ENCODE data around the gene MIOS. TPM values are rescaled to one million over a fixed set of nuclear protein-coding genes. Genes with fewer than 3 reads are reported as not detected.
"Not testable (repeated sequence)": the region's sequence is repeated elsewhere in the genome, so short reads cannot be mapped to it uniquely, and the experiment has no call there.

MIOS gene
- total RNA-seq, 2 experiments from 2014 or later: 37.2 to 37.7 TPM

DNA sequence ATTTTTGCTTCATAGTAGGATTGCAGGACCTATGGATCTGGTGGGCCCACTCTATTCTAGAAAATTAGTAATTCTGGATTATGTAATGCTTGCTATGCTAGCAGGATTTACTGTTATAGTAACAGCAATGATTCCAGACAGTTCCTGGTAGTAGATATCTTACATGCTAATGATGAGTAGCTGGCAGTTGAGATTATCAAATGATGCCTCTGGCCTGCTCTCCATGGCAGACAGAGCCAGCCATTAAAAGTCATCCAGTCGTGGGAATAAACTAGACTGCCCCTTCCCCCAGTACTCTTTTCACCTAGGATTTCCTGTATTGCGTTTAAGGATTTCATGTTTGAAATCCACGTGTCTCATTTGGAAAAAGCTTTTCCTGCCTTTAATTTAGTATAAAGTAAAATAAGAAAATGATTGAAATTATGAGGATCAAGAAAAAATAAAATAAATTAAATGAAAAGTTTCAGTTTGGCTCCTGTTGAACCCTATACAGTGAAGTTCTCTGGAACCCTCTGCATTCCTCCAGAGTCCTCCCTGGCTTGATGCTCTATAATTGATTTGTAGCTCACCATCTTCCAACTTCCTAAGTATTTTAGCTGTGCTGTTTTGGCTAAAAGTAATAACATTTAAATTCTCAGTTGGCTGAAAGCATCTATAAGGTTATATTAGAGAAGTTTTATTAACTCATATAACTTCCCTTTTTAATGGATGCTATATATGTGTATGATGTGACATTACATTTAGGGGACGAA lies 88.5 kb downstream of the MIOS start:
- Mint-ChIP-seq H3K4me3 (no peak overlapping the region), H3K4me1 (ENCODE audit: low read depth) (peaks cover 32% of the 10 kb centered on the region), H3K9me3 (peaks cover 34% of the 10 kb centered on the region), H3K27ac (no peak overlapping the region), H3K36me3 (peaks cover 33% of the 10 kb centered on the region), H3K27me3 (no peaks in the 10 kb centered on the region)
- ChIA-PET CTCF (interaction anchor here (0.6 kb wide), 1 partner anchor 88 kb away, joined by 4 read pairs; the partner anchor contains the start of gene MIOS), POLR2A (no interaction called here)
- DNase-seq: no peak
- intact Hi-C loops (cut with micrococcal nuclease): no loop called here

DNA sequence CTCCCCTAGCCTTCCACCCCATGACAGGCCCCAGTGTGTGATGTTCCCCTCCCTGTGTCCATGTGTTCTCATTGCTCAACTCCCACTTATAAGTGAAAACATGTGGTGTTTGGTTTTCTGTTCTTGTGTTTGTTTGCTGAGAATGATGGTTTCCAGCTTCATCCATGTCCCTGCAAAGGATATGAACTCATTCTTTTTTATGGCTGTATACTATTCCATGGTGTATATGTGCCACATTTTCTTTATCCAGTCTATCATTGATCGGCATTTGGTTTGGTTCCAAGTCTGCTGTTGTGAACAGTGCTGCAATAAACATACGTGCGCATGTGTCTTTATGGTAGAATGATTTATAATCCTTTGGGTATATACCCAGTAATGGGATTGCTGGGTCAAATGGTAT lies 89.8 kb downstream of the MIOS start:
- H3K27ac Mint-ChIP-seq; intact Hi-C loops (cut with micrococcal nuclease); POLR2A ChIA-PET; H3K4me3 Mint-ChIP-seq; DNase-seq; H3K27me3 Mint-ChIP-seq; CTCF ChIA-PET: not testable (repeated sequence)
- Mint-ChIP-seq H3K9me3 (peaks cover 34% of the 10 kb centered on the region), H3K36me3 (peaks cover 33% of the 10 kb centered on the region), H3K4me1 (ENCODE audit: low read depth) (peaks cover 35% of the 10 kb centered on the region)

Other genes with a start within 250 kb of the MIOS start
- gene COL28A1, start 31.0 kb upstream of the MIOS start, total RNA-seq: under 1 TPM in 1 of 2 experiments, not detected in 1; 0.19 TPM
- gene UMAD1, start 73.9 kb downstream of the MIOS start, total RNA-seq: 10 to 100 TPM; 15.0 to 17.6 TPM
- 100 to 1,000 TPM; 214 to 220 TPM for gene RPA3, start 151.7 kb downstream of the MIOS start, total RNA-seq